ENCODE results near the gene RALGAPB.

The RALGAPB gene

GRCh38 chr20:38445901-38446425, 26.7 kb upstream of the RALGAPB start:
- Histone ChIP-seq H3K4me1 (ENCODE audit: control extremely low read depth in 1 of 4, control insufficient read depth in 4 of 4, insufficient read depth in 4 of 4, low read length in 3 of 4) (peaks cover 0 to 19% (median 14%) of the 10 kb centered on the region in 4 experiments), H3K4me3 (ENCODE audit: control insufficient read depth in 1 of 7, extremely low read depth in 1 of 7, insufficient read depth in 4 of 7, low read depth in 2 of 7, low read length in 6 of 7) (peak overlapping the region in 5 of 7 experiments; percentile 70 to 91 (median 84)), H3K27me3 (replicated peaks in 2 of 5; ENCODE audit: control insufficient read depth in 4 of 5, insufficient read depth in 5 of 5, low read length in 4 of 5) (no peaks in the 10 kb centered on the region), H3K27ac (ENCODE audit: insufficient read depth in 1 of 2, low read depth in 1 of 2, low read length in 2 of 2, poor library complexity in 1 of 2, severe bottlenecking in 2 of 2) (no peak overlapping the region), H3K36me3 (ENCODE audit: control insufficient read depth in 4 of 4, insufficient read depth in 4 of 4, low read length in 3 of 4) (peaks cover 2 to 25% (median 17%) of the 10 kb centered on the region in 4 experiments), H3K9me3 (ENCODE audit: control extremely low read depth in 1 of 5, control insufficient read depth in 4 of 5, insufficient read depth in 2 of 5, low read depth in 1 of 5, low read length in 4 of 5) (no peaks in the 10 kb centered on the region)
- 96% methylated on average over 6 of the region's 6 CpGs for WGBS (ENCODE audit: insufficient coverage)
- no peak for DNase-seq
- CTCF ChIA-PET, result interaction anchor here (1.4 to 5.5 kb wide), 4 partner anchors 8 to 27 kb away, joined by 4 to 85 read pairs (median 14); partner anchors contain the start of genes RALGAPB and SNHG17
- POLR2A ChIA-PET, result interaction anchor here (0.7 to 2.7 kb wide), 3 partner anchors 9 to 413 kb away, joined by 3 to 19 read pairs (median 3); partner anchors contain the start of genes RPRD1B, SNHG17 and TTI1

GRCh38 chr20:38446441-38447209, 26.0 kb upstream of the RALGAPB start:
- Histone ChIP-seq H3K4me3 (ENCODE audit: control insufficient read depth in 1 of 7, extremely low read depth in 1 of 7, insufficient read depth in 4 of 7, low read depth in 2 of 7, low read length in 6 of 7) (peak overlapping the region; percentile 64 to 93 (median 84)), H3K4me1 (ENCODE audit: control extremely low read depth in 1 of 4, control insufficient read depth in 4 of 4, insufficient read depth in 4 of 4, low read length in 3 of 4) (peaks cover 0 to 19% (median 14%) of the 10 kb centered on the region in 4 experiments), H3K27me3 (replicated peaks in 2 of 5; ENCODE audit: control insufficient read depth in 4 of 5, insufficient read depth in 5 of 5, low read length in 4 of 5) (no peaks in the 10 kb centered on the region), H3K9me3 (ENCODE audit: control extremely low read depth in 1 of 5, control insufficient read depth in 4 of 5, insufficient read depth in 2 of 5, low read depth in 1 of 5, low read length in 4 of 5) (no peaks in the 10 kb centered on the region), H3K27ac (ENCODE audit: insufficient read depth in 1 of 2, low read depth in 1 of 2, low read length in 2 of 2, poor library complexity in 1 of 2, severe bottlenecking in 2 of 2) (peak overlapping the region; percentile 56 to 85), H3K36me3 (ENCODE audit: control insufficient read depth in 4 of 4, insufficient read depth in 4 of 4, low read length in 3 of 4) (peaks cover 2 to 30% (median 22%) of the 10 kb centered on the region in 4 experiments)
- WGBS (ENCODE audit: insufficient coverage), result under 1% methylated on average over 55 of the region's 56 CpGs
- CTCF ChIA-PET, result interaction anchor here (0.8 to 5.5 kb wide), 6 partner anchors 9 to 305 kb away, joined by 3 to 85 read pairs (median 8); partner anchors contain the start of genes RALGAPB and SNHG17
- DNase-seq, result peak; percentile 96 to 98 (median 97)
- POLR2A ChIA-PET, result interaction anchor here (0.7 to 2.7 kb wide), 3 partner anchors 9 to 413 kb away, joined by 3 to 19 read pairs (median 3); partner anchors contain the start of genes RPRD1B, SNHG17 and TTI1

DNA sequence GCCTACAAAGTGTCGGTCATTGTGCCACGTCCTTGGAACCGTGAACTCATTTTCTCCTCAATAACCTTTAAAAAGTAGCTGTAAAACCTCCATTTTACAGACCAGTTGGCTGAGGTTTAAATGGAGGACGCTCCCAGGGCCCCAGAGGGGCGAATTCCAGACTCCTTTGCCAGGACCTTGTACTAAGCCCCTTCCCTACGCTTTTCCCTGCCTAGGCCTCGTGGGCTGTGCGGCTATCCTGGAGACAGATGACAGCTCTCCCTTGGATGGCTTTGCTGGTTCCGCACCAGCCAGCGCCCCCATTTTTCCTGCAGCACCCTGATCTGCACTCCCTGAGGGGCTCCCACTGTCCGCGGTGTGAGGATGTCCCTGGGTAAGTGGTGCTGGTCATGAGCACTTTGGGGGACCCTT, 25.4 kb upstream of the RALGAPB start:
- H3K36me3 ChIP-seq (ENCODE audit: control insufficient read depth in 4 of 4, insufficient read depth in 4 of 4, low read length in 3 of 4), result peaks cover 2 to 30% (median 22%) of the 10 kb centered on the region in 4 experiments
- 69% methylated on average over 12 of the region's 12 CpGs for WGBS (ENCODE audit: insufficient coverage)
- no peaks in the 10 kb centered on the region for H3K9me3 ChIP-seq (ENCODE audit: control extremely low read depth in 1 of 5, control insufficient read depth in 4 of 5, insufficient read depth in 2 of 5, low read depth in 1 of 5, low read length in 4 of 5)
- H3K27me3 ChIP-seq (replicated peaks in 2 of 5; ENCODE audit: control insufficient read depth in 4 of 5, insufficient read depth in 5 of 5, low read length in 4 of 5), result no peaks in the 10 kb centered on the region
- H3K4me3 ChIP-seq (ENCODE audit: control insufficient read depth in 1 of 7, extremely low read depth in 1 of 7, insufficient read depth in 4 of 7, low read depth in 2 of 7, low read length in 6 of 7), result peak overlapping the region in 6 of 7 experiments; percentile 64 to 93 (median 84)
- peak overlapping the region in 1 of 2 experiments; percentile 85 for H3K27ac ChIP-seq (ENCODE audit: insufficient read depth in 1 of 2, low read depth in 1 of 2, low read length in 2 of 2, poor library complexity in 1 of 2, severe bottlenecking in 2 of 2)
- CTCF ChIA-PET, result interaction anchor here (0.8 to 5.5 kb wide), 6 partner anchors 10 to 304 kb away, joined by 3 to 85 read pairs (median 8); partner anchors contain the start of genes RALGAPB and SNHG17
- POLR2A ChIA-PET, result interaction anchor here (2.7 kb wide), 1 partner anchor 12 kb away, joined by 19 read pairs; the partner anchor contains the start of gene SNHG17
- H3K4me1 ChIP-seq (ENCODE audit: control extremely low read depth in 1 of 4, control insufficient read depth in 4 of 4, insufficient read depth in 4 of 4, low read length in 3 of 4), result peaks cover 0 to 19% (median 14%) of the 10 kb centered on the region in 4 experiments
- DNase-seq, result no peak

DNA sequence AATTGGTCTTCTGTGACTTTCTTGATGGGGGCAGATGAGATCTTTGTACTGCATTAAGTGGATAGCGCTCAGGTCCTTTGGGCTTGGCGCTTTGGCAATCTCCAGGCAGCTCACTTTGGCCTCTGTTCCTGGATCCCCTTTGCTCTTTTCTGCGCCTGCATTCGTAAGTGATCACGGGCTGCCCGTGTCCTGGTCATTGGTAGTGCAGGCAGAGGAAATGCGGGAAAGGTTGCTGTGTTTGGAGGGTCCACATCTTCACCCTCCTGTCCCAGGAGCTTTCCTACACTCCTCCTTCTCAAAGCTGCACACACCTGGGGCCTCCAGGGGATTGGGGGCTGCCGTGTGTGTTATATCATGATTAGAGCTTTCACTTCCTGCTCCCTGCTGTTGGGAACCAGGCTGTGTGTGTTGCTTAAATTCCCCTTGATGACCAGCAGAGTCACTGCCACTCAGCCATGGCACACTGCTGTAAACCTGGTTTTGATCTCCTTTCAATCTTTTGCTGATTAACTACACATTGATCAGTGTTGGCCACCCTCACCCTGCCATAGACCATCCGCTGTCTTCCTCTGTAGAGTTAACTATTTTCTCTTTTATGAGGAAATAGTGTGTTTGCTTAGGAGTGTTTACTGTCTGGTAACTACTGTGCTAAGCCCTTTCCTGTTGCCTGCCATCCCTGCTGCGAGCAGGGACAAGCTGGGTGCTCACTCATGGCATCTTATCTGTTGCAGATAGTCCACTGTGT, 24.5 kb upstream of the RALGAPB start:
- H3K36me3 ChIP-seq (ENCODE audit: control insufficient read depth in 4 of 4, insufficient read depth in 4 of 4, low read length in 3 of 4), result peaks cover 2 to 30% (median 22%) of the 10 kb centered on the region in 4 experiments
- H3K9me3 ChIP-seq (ENCODE audit: control extremely low read depth in 1 of 5, control insufficient read depth in 4 of 5, insufficient read depth in 2 of 5, low read depth in 1 of 5, low read length in 4 of 5), result no peaks in the 10 kb centered on the region
- H3K4me1 ChIP-seq (ENCODE audit: control extremely low read depth in 1 of 4, control insufficient read depth in 4 of 4, insufficient read depth in 4 of 4, low read length in 3 of 4), result peaks cover 0 to 19% (median 14%) of the 10 kb centered on the region in 4 experiments
- DNase-seq, result peak in 2 of 3 donors; percentile 28 to 39
- WGBS (ENCODE audit: insufficient coverage), result 89% methylated on average over 10 of the region's 10 CpGs
- peak overlapping the region in 2 of 7 experiments; percentile 7 to 93 for H3K4me3 ChIP-seq (ENCODE audit: control insufficient read depth in 1 of 7, extremely low read depth in 1 of 7, insufficient read depth in 4 of 7, low read depth in 2 of 7, low read length in 6 of 7)
- POLR2A ChIA-PET, result interaction anchor here (2.7 kb wide), 1 partner anchor 13 kb away, joined by 19 read pairs; the partner anchor contains the start of gene SNHG17
- H3K27me3 ChIP-seq (replicated peaks in 2 of 5; ENCODE audit: control insufficient read depth in 4 of 5, insufficient read depth in 5 of 5, low read length in 4 of 5), result no peaks in the 10 kb centered on the region
- CTCF ChIA-PET, result interaction anchor here (0.8 to 5.5 kb wide), 5 partner anchors 16 to 303 kb away, joined by 3 to 85 read pairs (median 4); partner anchors contain the start of genes RALGAPB and SNHG17
- peak overlapping the region in 1 of 2 experiments; percentile 85 for H3K27ac ChIP-seq (ENCODE audit: insufficient read depth in 1 of 2, low read depth in 1 of 2, low read length in 2 of 2, poor library complexity in 1 of 2, severe bottlenecking in 2 of 2)

DNA sequence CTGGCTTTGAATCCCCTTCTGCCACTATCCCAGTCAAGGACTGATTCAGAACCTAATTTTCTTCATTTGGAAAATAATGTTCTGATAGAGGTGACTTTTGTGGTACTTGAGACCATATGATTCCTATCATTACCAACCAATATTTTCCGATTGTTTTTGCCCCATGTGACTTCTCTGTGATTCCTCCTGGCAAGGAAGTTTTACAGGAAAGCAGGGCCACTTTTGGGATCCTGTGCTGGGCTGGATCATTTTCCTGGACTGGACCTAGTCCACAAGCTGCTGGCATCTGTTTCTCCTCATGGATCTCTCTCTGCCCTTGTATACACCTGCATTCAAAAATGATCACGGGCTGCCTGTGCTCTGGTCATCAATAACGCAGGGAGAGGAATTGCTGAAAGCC, 23.6 kb upstream of the RALGAPB start:
- ChIA-PET POLR2A (no interaction called here), CTCF (interaction anchor here (3.8 to 5.5 kb wide), 2 partner anchors 17 to 24 kb away, joined by 15 to 85 read pairs; partner anchors contain the start of genes RALGAPB and SNHG17)
- Histone ChIP-seq H3K4me3 (ENCODE audit: control insufficient read depth in 1 of 7, extremely low read depth in 1 of 7, insufficient read depth in 4 of 7, low read depth in 2 of 7, low read length in 6 of 7) (no peak overlapping the region), H3K36me3 (ENCODE audit: control insufficient read depth in 4 of 4, insufficient read depth in 4 of 4, low read length in 3 of 4) (peaks cover 2 to 30% (median 22%) of the 10 kb centered on the region in 4 experiments), H3K27ac (ENCODE audit: insufficient read depth in 1 of 2, low read depth in 1 of 2, low read length in 2 of 2, poor library complexity in 1 of 2, severe bottlenecking in 2 of 2) (no peak overlapping the region), H3K9me3 (ENCODE audit: control extremely low read depth in 1 of 5, control insufficient read depth in 4 of 5, insufficient read depth in 2 of 5, low read depth in 1 of 5, low read length in 4 of 5) (no peaks in the 10 kb centered on the region), H3K27me3 (replicated peaks in 2 of 5; ENCODE audit: control insufficient read depth in 4 of 5, insufficient read depth in 5 of 5, low read length in 4 of 5) (no peaks in the 10 kb centered on the region), H3K4me1 (ENCODE audit: control extremely low read depth in 1 of 4, control insufficient read depth in 4 of 4, insufficient read depth in 4 of 4, low read length in 3 of 4) (peaks cover 0 to 19% (median 14%) of the 10 kb centered on the region in 4 experiments)
- 100% methylated on average over 2 of the region's 3 CpGs for WGBS (ENCODE audit: insufficient coverage)
- DNase-seq, result no peak

DNA sequence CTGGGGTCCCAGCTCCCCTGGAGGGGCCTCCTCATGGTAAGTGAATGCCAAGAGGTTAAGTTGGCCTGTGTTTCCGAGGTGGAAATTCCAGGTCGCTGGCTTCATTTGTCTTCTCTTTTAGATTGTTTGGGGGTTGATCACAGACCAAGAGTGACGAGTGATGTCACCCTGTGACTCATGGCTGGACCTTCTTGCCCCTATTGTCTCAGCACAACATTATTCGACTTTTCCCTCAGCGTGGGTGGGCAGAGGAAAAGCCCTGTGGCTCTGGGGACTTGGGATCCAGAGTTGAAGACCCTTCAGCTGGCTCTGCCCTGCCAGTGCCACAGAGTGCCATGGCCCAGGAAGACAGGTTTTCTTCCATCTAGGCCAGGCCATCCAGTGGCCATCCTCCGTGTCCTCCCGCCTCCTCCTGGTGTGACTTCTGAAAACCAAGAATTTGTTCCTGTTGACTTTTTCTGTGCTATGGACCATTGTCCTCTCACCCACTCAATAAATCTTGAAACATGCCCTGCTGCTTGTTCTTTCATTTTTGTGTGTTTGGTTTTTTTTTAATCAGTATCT, 22.1 kb upstream of the RALGAPB start:
- DNase-seq, result no peak
- Histone ChIP-seq H3K27me3 (replicated peaks in 2 of 5; ENCODE audit: control insufficient read depth in 4 of 5, insufficient read depth in 5 of 5, low read length in 4 of 5) (no peaks in the 10 kb centered on the region), H3K27ac (ENCODE audit: insufficient read depth in 1 of 2, low read depth in 1 of 2, low read length in 2 of 2, poor library complexity in 1 of 2, severe bottlenecking in 2 of 2) (no peak overlapping the region), H3K36me3 (ENCODE audit: control insufficient read depth in 4 of 4, insufficient read depth in 4 of 4, low read length in 3 of 4) (peaks cover 2 to 30% (median 22%) of the 10 kb centered on the region in 4 experiments), H3K4me3 (ENCODE audit: control insufficient read depth in 1 of 7, extremely low read depth in 1 of 7, insufficient read depth in 4 of 7, low read depth in 2 of 7, low read length in 6 of 7) (no peak overlapping the region), H3K4me1 (ENCODE audit: control extremely low read depth in 1 of 4, control insufficient read depth in 4 of 4, insufficient read depth in 4 of 4, low read length in 3 of 4) (peaks cover 0 to 19% (median 14%) of the 10 kb centered on the region in 4 experiments), H3K9me3 (ENCODE audit: control extremely low read depth in 1 of 5, control insufficient read depth in 4 of 5, insufficient read depth in 2 of 5, low read depth in 1 of 5, low read length in 4 of 5) (no peaks in the 10 kb centered on the region)
- POLR2A ChIA-PET, result no interaction called here
- WGBS (ENCODE audit: insufficient coverage), result 98% methylated on average over 7 of the region's 7 CpGs
- CTCF ChIA-PET, result no interaction called here

Measured in common myeloid progenitor, CD34-positive (primary cell).